H1 (cell line): Measurements from ENCODE around the gene COQ9. TPM values are rescaled to one million over a fixed set of nuclear protein-coding genes. Genes with fewer than 3 reads are reported as not detected.

Experiments
- CTCF ChIA-PET: fragments of 300-600 bp; sonication (Branson Sonifier 250); formaldehyde crosslinking; loops from one replicate; lab custom pipeline; 2021; ENCODE audit not compliant: partially characterized antibody; lab: Charles Lee
- POLR2A ChIA-PET: fragments of 300-600 bp; sonication (Branson Sonifier 250); formaldehyde crosslinking; loops from one replicate; lab custom pipeline; 2021; ENCODE audit warnings: inconsistent platforms; ENCODE audit not compliant: partially characterized antibody; lab: Charles Lee
- DNase-seq, 2 experiments: peaks; one replicate each; pipeline versions ENCODE4 v3.0.0 to v3.0.0-alpha.2; 2010 to 2022; ENCODE audit warnings: low spot score in 2 of 2, low read depth in 1 of 2, mixed read lengths in 1 of 2
- FAIRE-seq: peaks from 2 replicates; lab custom pipeline; 2011; peaks lifted over from hg19 to GRCh38; lab: Jason Lieb, UNC
- H2AFZ ChIP-seq: 2 replicates; pipeline ENCODE4 v1.8.1; 2012; ENCODE audit warnings: low read length, inconsistent platforms
- H2AK5ac ChIP-seq: 2 replicates; pipeline ENCODE4 v1.6.1; 2013; ENCODE audit warnings: low read depth, low read length
- H2BK120ac ChIP-seq: replicated peaks from 2 replicates; pipeline ENCODE3; 2013; ENCODE audit warnings: low read depth, low read length, inconsistent platforms
- H2BK12ac ChIP-seq: 2 replicates; pipeline ENCODE4 v1.6.1; 2013; ENCODE audit warnings: low read depth, low read length
- H2BK15ac ChIP-seq: 2 replicates; pipeline ENCODE4 v1.6.1; 2013; ENCODE audit warnings: low read length
- H2BK20ac ChIP-seq: 2 replicates; pipeline ENCODE4 v1.6.1; 2013; ENCODE audit warnings: low read length
- H2BK5ac ChIP-seq: 2 replicates; pipeline ENCODE4 v1.6.1; 2013; ENCODE audit warnings: low read depth, low read length
- H3K14ac ChIP-seq: 2 replicates; pipeline ENCODE4 v1.6.1; 2013; ENCODE audit warnings: inconsistent platforms; ENCODE audit not compliant: insufficient read length
- H3K18ac ChIP-seq: 2 replicates; pipeline ENCODE4 v1.6.1; 2013; ENCODE audit warnings: low read length; ENCODE audit errors: extremely low read depth
- H3K23ac ChIP-seq: 2 replicates; pipeline ENCODE4 v1.6.1; 2013; ENCODE audit warnings: inconsistent platforms; ENCODE audit not compliant: insufficient read length
- H3K23me2 ChIP-seq: 2 replicates; pipeline ENCODE4 v1.6.1; 2013; ENCODE audit warnings: low read depth, low read length
- H3K27ac ChIP-seq: 2 replicates; pipeline ENCODE4 v1.6.1; 2011; ENCODE audit warnings: low read depth, low read length, inconsistent platforms
- H3K27me3 ChIP-seq, 4 experiments: replicated peaks in 1 of 4; 1 replicate in 1 of 4; 2 replicates in 3 of 4; pipeline versions ENCODE4 v1.6.1 to v1.8.1; 2011 to 2013; ENCODE audit warnings: low read length in 3 of 4, mild to moderate bottlenecking in 3 of 4, inconsistent platforms in 2 of 4, mixed read lengths in 2 of 4, moderate library complexity in 1 of 4; ENCODE audit not compliant: control insufficient read depth in 3 of 4, insufficient read depth in 3 of 4; ENCODE audit errors: extremely low read depth in 1 of 4
- H3K36me3 ChIP-seq, 4 experiments: 2 replicates each; pipeline versions ENCODE4 v1.6.1 to v1.8.1; 2011 to 2013; ENCODE audit warnings: mild to moderate bottlenecking in 4 of 4, low read length in 3 of 4, moderate library complexity in 2 of 4, control low read depth in 1 of 4, inconsistent platforms in 1 of 4; ENCODE audit not compliant: insufficient read depth in 4 of 4, control insufficient read depth in 2 of 4
- H3K4ac ChIP-seq: replicated peaks from 2 replicates; pipeline ENCODE3; 2013; ENCODE audit warnings: low read length, low read depth, mixed read lengths, inconsistent platforms; ENCODE audit not compliant: insufficient read length
- H3K4me1 ChIP-seq, 4 experiments: replicated peaks in 1 of 4; 1 replicate in 1 of 4; 2 replicates in 3 of 4; pipeline versions ENCODE4 v1.6.1 to v1.8.1; 2011 to 2013; ENCODE audit warnings: low read length in 3 of 4, inconsistent platforms in 2 of 4, mixed read lengths in 1 of 4; ENCODE audit not compliant: insufficient read depth in 4 of 4, control insufficient read depth in 3 of 4
- H3K4me2 ChIP-seq, 2 experiments: 2 replicates each; pipeline versions ENCODE4 v1.6.1 to v1.8.1; 2011 to 2013; ENCODE audit warnings: low read depth in 2 of 2, low read length in 2 of 2, control low read depth in 1 of 2, inconsistent platforms in 1 of 2, mild to moderate bottlenecking in 1 of 2; ENCODE audit not compliant: insufficient read depth in 1 of 2
- H3K4me3 ChIP-seq, 4 experiments: fragments of 200-600, 300-600 bp in 1 of 4; sonication (generic), shearing (Covaris generic), sonication (Bioruptor Twin) in 1 of 4; 2 replicates each; pipeline versions ENCODE4 v1.5.1 to v1.8.1; 2011 to 2016; ENCODE audit warnings: low read length in 4 of 4, low read depth in 3 of 4, control low read depth in 2 of 4, inconsistent platforms in 2 of 4, mild to moderate bottlenecking in 2 of 4, mixed read lengths in 1 of 4, moderate library complexity in 1 of 4; ENCODE audit not compliant: insufficient read depth in 2 of 4; ENCODE audit errors: extremely low read depth in 1 of 4
- H3K56ac ChIP-seq: replicated peaks from 2 replicates; pipeline ENCODE3; 2013; ENCODE audit warnings: low read depth, mild to moderate bottlenecking, mixed read lengths, low read length, inconsistent platforms; ENCODE audit not compliant: insufficient read length
- H3K79me1 ChIP-seq: 2 replicates; pipeline ENCODE4 v1.6.1; 2013; ENCODE audit warnings: low read depth, low read length, control low read depth
- H3K79me2 ChIP-seq, 2 experiments: 2 replicates each; pipeline versions ENCODE4 v1.6.1 to v1.8.1; 2012 to 2013; ENCODE audit warnings: low read length in 2 of 2, mild to moderate bottlenecking in 2 of 2, inconsistent platforms in 1 of 2; ENCODE audit not compliant: insufficient read depth in 2 of 2, control insufficient read depth in 1 of 2
- H3K9ac ChIP-seq, 4 experiments: replicated peaks in 1 of 4; 1 replicate in 1 of 4; 2 replicates in 3 of 4; pipeline versions ENCODE4 v1.6.1 to v1.8.1; 2011 to 2013; ENCODE audit warnings: low read depth in 3 of 4, low read length in 3 of 4, control low read depth in 2 of 4, mild to moderate bottlenecking in 2 of 4, moderate library complexity in 2 of 4, inconsistent platforms in 1 of 4; ENCODE audit errors: extremely low read depth in 1 of 4
- H3K9me3 ChIP-seq, 2 experiments: 2 replicates each; pipeline versions ENCODE4 v1.6.1 to v1.8.1; 2012 to 2013; ENCODE audit warnings: mild to moderate bottlenecking in 2 of 2, moderate library complexity in 2 of 2, control low read depth in 1 of 2, inconsistent platforms in 1 of 2, low read depth in 1 of 2, low read length in 1 of 2, mixed read lengths in 1 of 2; ENCODE audit not compliant: insufficient read depth in 2 of 2
- H4K20me1 ChIP-seq, 2 experiments: replicated peaks in 1 of 2; 2 replicates each; pipeline versions ENCODE3 to v1.8.1; 2011 to 2013; ENCODE audit warnings: inconsistent platforms in 2 of 2, low read length in 2 of 2, mild to moderate bottlenecking in 1 of 2; ENCODE audit not compliant: insufficient read depth in 2 of 2, control insufficient read depth in 1 of 2
- H4K5ac ChIP-seq: 2 replicates; pipeline ENCODE4 v1.6.1; 2013; ENCODE audit warnings: low read length, low read depth, mixed read lengths, inconsistent platforms; ENCODE audit not compliant: insufficient read length
- H4K8ac ChIP-seq: 2 replicates; pipeline ENCODE4 v1.8.0; 2013; ENCODE audit warnings: mild to moderate bottlenecking, moderate library complexity, low read length, inconsistent platforms; ENCODE audit not compliant: insufficient read depth; ENCODE audit errors: extremely low read depth
- H4K91ac ChIP-seq: replicated peaks from 2 replicates; pipeline ENCODE3; 2013; ENCODE audit warnings: low read length, mixed read lengths, inconsistent platforms; ENCODE audit not compliant: insufficient read length
- ASH2L ChIP-seq: fragments of 200-600, 300-600 bp; sonication (generic); IDR thresholded peaks from one replicate; pipeline ENCODE4 v1.7.1; 2017; ENCODE audit warnings: low read length
- ATF2 ChIP-seq: IDR thresholded peaks from 2 replicates; pipeline ENCODE4 v1.6.1; 2012; ENCODE audit warnings: low read length, inconsistent platforms
- BCL11A ChIP-seq, 2 experiments: IDR thresholded peaks; one replicate each; pipeline ENCODE4 v1.6.1; 2011; ENCODE audit warnings: low read depth in 2 of 2, low read length in 2 of 2, mild to moderate bottlenecking in 2 of 2
- CHD2 ChIP-seq: IDR thresholded peaks from 2 replicates; pipeline ENCODE4 v1.6.1; 2012; ENCODE audit warnings: low read length, improper control_type of control experiment
- CTCF ChIP-seq, 3 experiments: IDR thresholded peaks; 1 replicate in 2 of 3; 2 replicates in 1 of 3; pipeline versions ENCODE4 v1.5.1 to v1.6.1; 2011; ENCODE audit warnings: low read length in 3 of 3, mild to moderate bottlenecking in 3 of 3, inconsistent platforms in 2 of 3, low read depth in 1 of 3, moderate library complexity in 1 of 3; ENCODE audit not compliant: insufficient read depth in 1 of 3; ENCODE audit errors: control extremely low read depth in 1 of 3
- E2F6 ChIP-seq: IDR thresholded peaks from 2 replicates; pipeline ENCODE4 v1.6.1; 2012; ENCODE audit warnings: inconsistent platforms
- EP300 ChIP-seq, 2 experiments: IDR thresholded peaks; 1 replicate in 1 of 2; 2 replicates in 1 of 2; pipeline ENCODE4 v1.6.1; 2011 to 2012; ENCODE audit warnings: low read depth in 2 of 2, low read length in 2 of 2, mild to moderate bottlenecking in 2 of 2, borderline replicate concordance in 1 of 2, inconsistent platforms in 1 of 2, moderate library complexity in 1 of 2
- JUND ChIP-seq: IDR thresholded peaks from 2 replicates; pipeline ENCODE4 v1.6.1; 2011; ENCODE audit warnings: mild to moderate bottlenecking, improper control_type of control experiment, low read length
- YY1 ChIP-seq: IDR thresholded peaks from 2 replicates; pipeline ENCODE4 v1.6.1; 2011; ENCODE audit warnings: low read depth, mild to moderate bottlenecking, low read length
- WGBS, 2 experiments: shearing (Covaris generic) in 1 of 2; methylation state at CpG; one replicate each; pipeline versions ENCODE4 v1.1.6 to v1.1.7; 2013 to 2015; ENCODE audit warnings: low lambda C conversion rate in 2 of 2, mixed read lengths in 2 of 2, inconsistent platforms in 1 of 2, low coverage in 1 of 2, missing lambda C conversion rate in 1 of 2; ENCODE audit not compliant: insufficient replicate concordance in 2 of 2, insufficient coverage in 1 of 2, insufficient read length in 1 of 2; ENCODE audit errors: extremely low coverage in 1 of 2, missing lambda C conversion rate in 1 of 2; 5-methylcytosine and 5-hydroxymethylcytosine counted together
- polyA plus RNA-seq, 7 experiments: library from polyadenylated mRNA; depleted of rRNA in 3 of 7; stranded (reverse) in 5 of 7; unstranded in 2 of 7; fragments of >200 nt in 5 of 7; fragments of 200-250 nt in 2 of 7; gene quantifications; 1 replicate in 5 of 7; 2 replicates in 1 of 7; 4 replicates in 1 of 7; pipeline versions ENCODE4 v1.2.1 to v1.2.3, GENCODE V29; 2011 to 2013; ENCODE audit warnings: missing spikeins in 2 of 7, mixed read lengths in 2 of 7
- total RNA-seq: library from RNA; stranded (reverse); fragmentation: NEBNext Ultra II Directional; extraction: Animal tissue kit (Norgen Biotek cat#: 25700); gene quantifications from 2 replicates; pipeline ENCODE4 v1.2.1, GENCODE V29; 2021

COQ9 gene
- total and polyA plus RNA-seq, 2 of the 8 experiments (the other 6 are each of a cell fraction or from before 2014, with no cell fraction given) = 33.3 to 60.3 TPM

- no peak overlapping the region for H4K91ac ChIP-seq
- H2BK120ac ChIP-seq = no peak overlapping the region
- H3K27ac ChIP-seq = no peak overlapping the region
- no peak overlapping the region for H3K23ac ChIP-seq
- no peak overlapping the region for H2BK20ac ChIP-seq
- no peak overlapping the region for H2BK5ac ChIP-seq
- H3K27me3 ChIP-seq = no peaks in the 10 kb centered on the region
- no peak overlapping the region for H3K56ac ChIP-seq
- H4K5ac ChIP-seq = no peak overlapping the region
- H4K8ac ChIP-seq = no peak overlapping the region
- peaks cover 5% of the 10 kb centered on the region; the same call in 1 of the 2 replicates for H3K79me1 ChIP-seq
- no peak overlapping the region for H3K4ac ChIP-seq
- H3K18ac ChIP-seq = no peak overlapping the region
- CTCF ChIA-PET = no interaction called here
- POLR2A ChIA-PET = interaction anchor here (0.7 kb wide), 1 partner anchor 21 kb away, joined by 3 read pairs; no protein-coding TSS in a partner anchor
- H3K4me1 ChIP-seq = peaks cover 5 to 24% (median 18%) of the 10 kb centered on the region in 4 experiments
- no peak overlapping the region for H3K9ac ChIP-seq
- WGBS, 2 experiments = 84% methylated on average over 11 of the region's 11 CpGs; no CpG with 5 or more reads in 1 of the 2 experiments
- H3K36me3 ChIP-seq = peaks cover 17 to 69% (median 51%) of the 10 kb centered on the region in 4 experiments
- no peak overlapping the region for H2BK15ac ChIP-seq
- no peak overlapping the region for H2BK12ac ChIP-seq
- no peak overlapping the region for H2AFZ ChIP-seq
- H2AK5ac ChIP-seq = no peak overlapping the region
- FAIRE-seq = no peak
- no peak overlapping the region for H3K4me2 ChIP-seq
- no peak for DNase-seq
- H4K20me1 ChIP-seq = peaks cover 2 to 5% of the 10 kb centered on the region in 2 experiments
- H3K23me2 ChIP-seq = no peaks in the 10 kb centered on the region
- peaks cover 0 to 14% of the 10 kb centered on the region in 2 experiments; a peak in 2 of 4 replicates for H3K79me2 ChIP-seq
- no peaks in the 10 kb centered on the region for H3K9me3 ChIP-seq
- H3K14ac ChIP-seq = no peak overlapping the region
- H3K4me3 ChIP-seq = no peak overlapping the region
- TF ChIP-seq E2F6 (no peak), ASH2L (no peak), JUND (no peak), YY1 (no peak), CHD2 (no peak), CTCF (IDR thresholded peaks at IDR 0.05; ENCODE audit: control extremely low read depth in 1 of 3, insufficient read depth in 1 of 3, low read depth in 1 of 3, low read length in 3 of 3) (no peak), BCL11A (IDR thresholded peaks at IDR 0.05; ENCODE audit: low read depth in 2 of 2, low read length in 2 of 2) (no peak), ATF2 (no peak), EP300 (IDR thresholded peaks at IDR 0.05; ENCODE audit: borderline replicate concordance in 1 of 2, low read depth in 2 of 2, low read length in 2 of 2) (no peak)
Measured at GRCh38 chr16:57469046-57469445, 21.8 kb downstream of the COQ9 start.
